Embryonic facial prominence (tissue), 1 donor: ENCODE results near the gene RNF10.
"Not testable (repeated sequence)": the region's sequence is repeated elsewhere in the genome, so short reads cannot be mapped to it uniquely, and the experiment has no call there.

Experiments used
- DNase-seq: peaks from one replicate; pipeline ENCODE4 v3.0.0-alpha.2; 2016; ENCODE audit errors: extremely low spot score

The RNF10 gene

DNA sequence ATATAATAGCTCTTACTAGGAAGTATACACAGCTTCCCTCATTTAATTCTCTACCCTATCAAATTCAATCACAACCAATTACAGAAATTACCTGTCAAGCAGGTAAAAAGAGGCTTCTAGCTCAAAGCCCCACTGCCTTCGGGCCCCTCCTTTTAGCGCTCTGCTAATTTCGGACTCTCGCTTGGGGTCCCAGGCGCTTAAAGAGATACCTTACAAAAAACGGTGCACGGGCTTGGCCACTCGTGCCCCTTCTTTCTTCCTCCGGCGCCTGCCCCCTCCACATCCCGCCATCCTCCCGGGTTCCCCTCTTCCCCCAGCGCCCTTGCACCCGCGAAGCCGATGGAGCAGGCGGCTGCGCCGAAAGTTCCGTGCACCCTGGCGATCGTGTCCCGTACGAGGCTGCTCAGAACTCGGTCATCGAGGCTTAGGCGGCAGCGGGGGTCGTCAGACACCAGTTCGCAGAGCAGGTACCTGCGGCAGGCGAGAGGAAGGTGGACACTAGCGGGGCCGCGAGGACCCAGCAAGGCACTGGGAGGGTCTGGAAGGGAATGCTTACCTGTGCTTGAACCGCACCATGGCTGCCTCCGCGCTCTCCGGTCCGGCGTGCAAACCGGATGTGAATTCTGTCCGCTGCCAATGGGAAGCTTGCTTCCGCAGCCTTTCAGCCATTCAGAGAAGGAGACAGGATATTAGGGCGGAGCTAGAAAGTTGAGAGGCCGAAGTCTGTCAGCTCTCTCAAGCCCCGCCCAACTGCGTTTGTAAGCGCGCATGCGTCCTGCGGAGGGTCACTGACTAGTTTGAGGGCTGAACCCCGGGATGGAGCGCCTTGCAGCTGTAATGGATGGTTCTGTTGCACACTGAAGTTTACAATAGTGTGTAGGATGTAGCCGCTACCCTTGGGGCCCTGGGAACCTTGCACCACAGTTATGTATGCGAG lies 46.9 kb downstream of the RNF10 start, which contains the start of gene POP5:
Gene POP5 (minus strand): TSS at position 616 of the 937 bp plus-strand sequence. CDS start 40 bp downstream, at position 576.
- DNase-seq = peak; percentile 93

DNA sequence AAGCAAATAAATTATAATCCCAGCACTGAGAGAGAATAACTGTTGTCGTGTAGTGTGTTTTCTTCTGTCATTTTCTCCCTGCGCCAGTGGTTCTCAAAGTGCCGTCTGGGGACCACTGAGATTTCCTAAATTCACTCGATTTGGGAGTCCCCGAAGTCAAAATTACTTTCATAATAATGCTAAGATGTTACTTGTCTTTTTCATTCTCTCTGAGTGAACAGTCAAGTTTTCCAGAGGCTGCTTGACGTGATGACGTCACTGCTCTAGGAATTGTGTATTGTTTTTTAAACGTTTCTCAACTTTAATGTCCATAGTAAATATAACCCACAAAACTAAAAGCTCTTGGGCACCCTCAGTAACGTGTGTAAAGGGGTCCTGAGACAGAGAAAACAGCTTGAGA lies 47.8 kb downstream of the RNF10 start:
- no peak for DNase-seq

DNA sequence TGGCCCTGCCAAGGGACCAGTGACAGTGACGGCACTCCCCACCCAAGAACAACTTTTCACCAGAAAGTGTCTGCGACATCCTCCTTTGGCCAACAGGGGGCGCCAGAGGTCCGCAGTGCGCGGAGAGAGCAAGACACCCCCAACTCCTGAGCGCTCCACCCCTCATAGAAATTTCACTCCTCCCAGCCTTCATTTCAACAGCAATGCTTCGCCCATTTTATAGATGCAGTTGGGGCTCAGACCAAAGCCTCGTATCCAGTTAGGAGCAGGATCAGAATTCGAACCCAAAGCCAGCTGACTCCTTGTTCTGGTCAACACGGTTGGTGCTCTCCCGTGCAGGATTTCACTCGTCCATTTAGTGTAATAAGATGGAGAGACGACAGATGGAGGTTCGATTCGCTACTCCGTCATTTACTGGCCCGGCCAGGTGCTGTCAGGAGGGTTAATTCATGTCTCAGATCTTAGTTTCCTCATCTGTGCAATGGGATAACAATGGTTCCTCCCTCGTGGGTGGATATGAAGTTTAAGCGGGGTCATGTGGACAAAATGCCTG lies 49.4 kb downstream of the RNF10 start:
- peak; percentile 43 for DNase-seq

DNA sequence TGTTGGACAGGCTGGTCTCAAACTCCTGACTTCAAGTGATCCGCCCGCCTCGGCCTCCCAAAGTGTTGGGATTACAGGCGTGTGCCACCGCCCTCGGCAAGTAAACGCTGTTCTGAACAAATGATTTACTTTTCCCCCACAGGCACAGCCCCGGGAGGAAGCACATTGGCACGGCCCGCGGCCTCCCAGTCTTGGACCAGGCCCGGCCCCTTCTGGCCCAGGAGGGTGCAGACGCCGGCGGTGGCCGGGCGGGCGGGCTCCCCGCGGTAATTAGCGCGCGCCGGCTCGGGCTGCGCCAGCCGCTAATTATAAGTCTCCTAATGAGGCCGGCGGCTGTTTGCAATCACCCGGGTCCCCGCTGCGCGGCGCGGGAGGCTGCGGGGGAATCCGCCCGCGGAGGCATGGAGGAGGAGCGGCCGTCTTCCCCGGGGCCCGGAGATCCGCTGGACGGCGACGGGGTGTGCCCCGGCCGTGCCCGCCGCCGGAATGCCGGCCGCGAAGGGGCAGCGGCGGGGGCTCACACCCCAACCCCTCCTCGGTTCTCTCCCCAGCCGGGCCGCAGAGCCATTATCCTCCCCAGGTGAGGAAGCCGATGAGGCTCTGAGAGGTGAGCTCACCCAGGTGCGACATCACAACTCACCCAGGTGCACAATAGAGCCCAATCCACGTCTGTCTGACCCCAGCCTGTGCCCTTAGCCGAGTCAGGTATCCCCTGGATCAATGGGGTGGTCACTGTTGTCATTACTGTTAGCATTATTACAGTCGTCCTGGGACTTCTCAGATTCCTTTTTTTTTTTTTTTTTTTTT lies 50.4 kb downstream of the RNF10 start:
- no peak for DNase-seq

DNA sequence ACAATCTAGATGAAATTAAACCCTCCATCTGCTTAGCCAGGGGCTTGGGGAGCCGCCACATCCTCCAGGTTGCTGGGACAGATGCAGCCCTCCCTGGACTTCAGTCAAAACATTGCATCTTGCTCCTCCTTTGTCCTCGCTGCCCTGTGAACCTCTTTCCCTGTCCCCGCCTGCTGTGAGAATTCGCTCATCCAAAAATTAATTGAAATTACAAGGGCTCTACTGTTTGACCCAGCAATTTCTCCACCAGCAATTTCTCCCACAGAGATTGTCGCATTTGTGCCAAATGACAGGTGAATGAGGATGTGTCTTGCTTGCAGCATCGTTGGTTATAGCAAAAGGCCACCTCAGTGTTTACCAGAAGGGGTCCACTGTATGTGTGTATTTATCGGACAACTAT lies 52.0 kb downstream of the RNF10 start:
- no peak for DNase-seq

DNA sequence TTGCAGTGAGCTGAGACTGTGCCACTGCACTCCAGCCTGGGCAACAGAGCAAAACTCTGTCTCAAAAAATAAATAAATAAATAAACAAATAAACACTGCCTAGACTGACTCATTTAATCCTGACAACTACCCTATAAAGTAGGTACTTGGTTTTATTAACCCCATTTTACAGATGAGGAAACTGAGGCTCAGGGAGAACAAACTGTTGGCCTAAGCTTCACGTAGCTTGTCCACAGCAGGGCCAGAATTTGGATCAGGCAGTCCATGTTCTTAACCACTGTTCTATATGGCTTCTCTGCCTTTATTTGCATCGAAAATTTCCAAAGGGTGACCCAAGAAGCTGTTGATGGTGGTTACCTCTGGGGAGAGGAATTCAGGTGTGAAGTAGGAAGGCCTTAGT lies 52.7 kb downstream of the RNF10 start:
- no peak for DNase-seq

DNA sequence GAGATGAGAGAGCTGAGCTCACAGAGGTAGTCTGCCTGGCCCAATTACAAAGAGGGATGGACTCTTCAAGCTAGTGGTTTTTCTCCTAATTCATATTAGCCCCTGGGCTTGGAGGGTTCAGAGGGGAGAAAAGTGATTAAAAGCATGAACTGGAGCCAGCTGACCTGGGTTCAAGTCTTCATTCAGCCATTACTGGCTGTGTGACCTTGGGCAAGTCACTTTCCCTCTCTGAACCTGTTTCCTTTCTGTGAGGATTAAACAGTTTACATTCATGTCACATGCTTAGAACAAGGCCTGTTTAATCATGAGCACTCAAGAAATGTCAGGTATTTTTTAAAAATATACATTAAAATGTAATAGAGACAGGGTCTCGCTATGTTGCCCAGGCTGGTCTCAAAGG lies 54.2 kb downstream of the RNF10 start:
- DNase-seq = no peak

DNA sequence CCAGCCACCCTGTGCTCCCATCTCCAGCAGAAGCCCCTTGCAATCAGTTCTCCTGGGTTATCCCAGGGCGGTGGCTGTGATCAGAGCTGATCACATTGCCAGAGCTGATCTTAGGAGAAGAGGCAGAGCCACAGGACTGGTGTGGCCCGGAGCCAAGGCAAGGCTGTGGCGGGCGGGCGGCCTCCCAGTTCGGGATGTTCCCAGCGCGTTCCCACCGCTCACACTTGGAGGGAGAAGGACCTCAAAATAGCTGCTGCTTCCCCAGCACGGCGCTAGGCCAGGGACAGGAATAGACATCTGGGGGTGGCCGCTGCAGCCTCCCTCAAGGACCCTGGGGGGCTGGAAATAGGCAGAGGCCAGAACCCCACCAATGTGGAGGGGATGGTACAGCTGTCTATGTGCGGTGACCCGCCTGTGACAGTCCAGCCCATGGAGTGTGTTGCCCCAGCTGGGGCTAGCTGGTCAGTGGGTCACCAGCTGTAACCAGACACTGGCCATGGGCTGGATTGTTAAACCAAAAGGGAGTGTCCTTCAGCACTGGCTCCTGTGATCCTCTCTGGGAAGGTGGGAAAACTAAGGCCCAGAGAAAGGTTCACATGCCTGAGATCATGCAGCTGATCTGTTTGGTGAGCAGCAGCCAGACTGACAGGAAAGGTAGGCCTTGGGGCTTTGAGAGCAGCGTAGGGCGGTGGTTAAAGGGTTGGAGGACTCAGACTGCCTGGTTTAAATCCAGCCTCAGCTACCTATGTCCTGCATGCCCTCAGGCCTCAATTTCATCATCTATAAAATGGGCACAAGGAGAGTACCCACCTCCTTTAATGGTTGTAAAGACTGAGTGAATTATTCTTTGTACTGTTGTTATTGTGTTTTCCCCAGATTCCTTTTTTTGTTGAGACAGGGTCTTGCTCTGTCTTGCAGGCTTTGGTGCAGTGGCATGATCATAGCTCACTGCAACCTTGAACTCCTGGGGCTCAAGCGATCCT lies 55.1 kb downstream of the RNF10 start:
- DNase-seq = no peak

DNA sequence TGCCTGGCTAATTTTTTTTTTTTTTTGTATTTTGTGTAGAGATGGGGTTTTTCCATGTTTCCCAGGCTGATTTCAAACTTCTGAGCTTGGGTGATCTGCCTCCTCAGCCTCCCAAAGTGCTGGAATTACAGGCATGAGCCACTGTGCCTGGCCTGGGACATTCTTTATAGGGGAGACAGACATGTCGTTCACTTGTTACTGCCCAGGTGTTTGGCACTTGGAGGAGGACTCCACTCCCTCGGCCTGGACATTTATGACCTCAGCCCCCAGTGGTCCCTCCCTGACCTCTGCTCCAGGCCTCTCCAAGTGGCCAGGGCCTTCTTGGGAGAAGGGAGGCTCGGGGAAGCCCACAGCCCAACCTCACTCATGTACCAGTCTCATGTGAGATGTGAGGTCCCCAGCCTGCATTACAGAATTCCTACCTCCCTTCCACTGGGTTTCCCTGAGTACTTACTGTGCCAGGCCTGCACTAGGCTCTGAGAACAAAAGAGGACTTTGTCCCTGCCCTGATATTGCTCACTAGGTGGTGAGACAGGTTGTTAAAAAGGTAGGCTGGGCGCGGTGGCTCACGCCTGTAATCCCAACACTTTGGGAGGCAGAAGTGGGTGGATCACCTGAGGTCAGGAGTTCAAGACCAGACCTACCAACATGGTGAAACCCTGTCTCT lies 56.7 kb downstream of the RNF10 start:
- no peak for DNase-seq

DNA sequence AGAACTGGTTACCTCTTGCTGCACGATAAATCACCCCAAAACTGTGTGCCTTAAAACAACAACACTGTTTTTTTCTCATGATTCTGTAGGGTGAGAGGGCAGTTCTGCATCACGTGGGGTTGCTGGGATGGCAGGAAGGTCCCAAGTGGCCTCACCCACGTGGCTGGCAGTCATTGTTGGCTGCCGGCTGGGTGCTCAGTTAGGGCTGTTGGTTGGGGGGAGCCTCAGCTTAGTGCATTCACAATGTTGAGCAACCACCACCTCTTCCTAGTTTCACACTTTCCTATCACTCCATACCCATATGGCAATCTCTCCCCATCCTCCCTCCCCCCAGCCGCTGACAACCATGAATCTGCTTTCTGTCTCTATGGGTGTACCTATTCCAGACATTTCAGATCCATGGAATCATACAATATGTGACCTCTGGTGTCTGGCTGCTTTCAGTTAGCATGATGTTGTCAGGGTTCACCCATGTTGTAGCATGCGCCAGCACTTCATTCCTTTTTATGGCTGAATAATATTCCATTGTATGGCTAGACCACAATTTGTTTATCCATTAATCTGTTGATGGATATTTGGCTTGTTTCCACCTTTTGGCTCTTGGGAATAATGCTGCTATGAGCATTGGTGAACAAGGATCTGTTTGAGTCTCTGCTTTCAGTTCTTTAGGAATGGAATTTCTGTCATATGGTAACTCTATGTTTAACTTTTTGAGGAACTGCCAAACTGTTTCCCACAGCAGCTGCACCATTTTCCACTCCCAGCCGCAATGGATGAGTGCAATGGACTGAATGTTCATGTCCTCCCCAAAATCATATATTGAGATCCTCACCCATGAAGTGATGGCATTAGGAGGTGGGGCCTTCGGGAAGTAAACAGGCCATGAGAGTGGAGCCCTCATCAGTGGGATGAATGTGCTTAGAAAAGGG lies 58.2 kb downstream of the RNF10 start:
- no peak for DNase-seq

DNA sequence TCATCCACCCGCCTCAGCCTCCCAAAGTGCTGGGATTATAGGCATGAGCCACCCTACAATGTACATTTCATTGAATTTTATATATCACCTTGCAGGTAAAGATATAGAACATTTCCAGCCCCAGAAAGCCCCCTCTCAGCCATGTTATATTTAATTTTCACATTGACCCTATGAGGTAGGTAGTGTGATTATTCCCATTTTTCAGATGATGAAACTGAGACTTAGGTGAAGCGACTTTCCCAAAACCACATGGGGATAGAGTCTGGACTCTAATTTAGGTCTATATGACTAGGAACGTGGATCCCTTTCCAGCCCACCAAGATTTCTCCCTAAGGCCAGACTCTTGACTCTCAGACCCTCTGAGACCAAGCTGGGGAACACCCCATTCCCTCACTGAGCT lies 62.7 kb downstream of the RNF10 start:
- DNase-seq = no peak

DNA sequence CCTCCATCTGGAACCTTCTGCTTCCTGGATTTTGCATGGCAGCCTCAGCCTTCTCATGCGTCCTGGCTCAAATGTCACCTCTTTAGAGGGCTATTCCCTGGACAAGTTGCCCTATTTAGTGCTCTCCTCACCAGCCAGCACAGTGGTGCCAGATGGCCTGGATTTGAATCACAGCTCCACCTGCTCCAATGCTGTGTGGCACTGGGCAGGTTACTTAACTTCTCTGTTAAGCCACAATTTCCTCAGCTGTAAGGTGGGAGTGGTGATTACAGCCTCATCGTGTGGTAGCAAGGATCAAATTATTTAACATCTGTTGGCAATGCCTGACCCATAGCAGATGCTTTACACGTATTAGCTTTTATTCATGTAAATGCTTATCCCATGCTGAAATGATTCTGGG lies 63.7 kb downstream of the RNF10 start:
- DNase-seq = no peak

DNA sequence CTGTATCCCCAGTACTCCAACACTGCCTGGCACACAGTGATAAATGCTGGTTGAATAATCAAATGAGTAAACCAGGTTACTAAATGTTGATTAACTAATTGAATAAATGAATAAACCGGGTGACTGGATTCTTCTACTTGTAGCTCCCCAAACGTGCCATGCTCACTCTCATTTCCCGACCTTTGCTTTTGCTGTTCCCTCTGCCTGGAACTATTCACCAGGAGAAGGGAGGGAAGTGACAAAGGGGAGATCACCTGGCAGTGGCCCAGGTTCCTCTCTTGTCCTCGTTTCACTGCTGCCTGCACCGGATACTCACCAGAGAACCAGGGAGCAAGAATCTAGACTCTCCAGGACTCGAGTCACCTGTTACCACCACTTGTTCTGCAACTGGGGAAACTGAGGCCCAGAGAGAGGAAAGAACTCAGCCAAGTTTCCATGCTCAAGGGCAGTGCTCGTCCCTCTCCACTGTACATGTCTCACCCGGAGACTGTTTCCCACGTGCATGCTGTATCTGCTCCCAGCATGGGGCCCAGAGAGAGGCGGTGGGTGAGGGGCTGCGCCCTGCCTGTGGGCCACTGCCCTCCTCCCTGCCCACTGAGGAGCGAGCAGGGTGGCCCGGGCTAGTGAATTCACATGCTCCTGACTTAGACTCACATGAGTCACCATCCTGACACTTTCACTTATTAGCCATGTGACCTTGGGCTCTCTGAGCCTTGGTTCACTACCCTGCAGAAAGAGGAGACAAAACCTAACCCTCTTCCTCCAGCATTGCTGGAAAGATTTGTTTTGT lies 64.7 kb downstream of the RNF10 start:
- DNase-seq = no peak

DNA sequence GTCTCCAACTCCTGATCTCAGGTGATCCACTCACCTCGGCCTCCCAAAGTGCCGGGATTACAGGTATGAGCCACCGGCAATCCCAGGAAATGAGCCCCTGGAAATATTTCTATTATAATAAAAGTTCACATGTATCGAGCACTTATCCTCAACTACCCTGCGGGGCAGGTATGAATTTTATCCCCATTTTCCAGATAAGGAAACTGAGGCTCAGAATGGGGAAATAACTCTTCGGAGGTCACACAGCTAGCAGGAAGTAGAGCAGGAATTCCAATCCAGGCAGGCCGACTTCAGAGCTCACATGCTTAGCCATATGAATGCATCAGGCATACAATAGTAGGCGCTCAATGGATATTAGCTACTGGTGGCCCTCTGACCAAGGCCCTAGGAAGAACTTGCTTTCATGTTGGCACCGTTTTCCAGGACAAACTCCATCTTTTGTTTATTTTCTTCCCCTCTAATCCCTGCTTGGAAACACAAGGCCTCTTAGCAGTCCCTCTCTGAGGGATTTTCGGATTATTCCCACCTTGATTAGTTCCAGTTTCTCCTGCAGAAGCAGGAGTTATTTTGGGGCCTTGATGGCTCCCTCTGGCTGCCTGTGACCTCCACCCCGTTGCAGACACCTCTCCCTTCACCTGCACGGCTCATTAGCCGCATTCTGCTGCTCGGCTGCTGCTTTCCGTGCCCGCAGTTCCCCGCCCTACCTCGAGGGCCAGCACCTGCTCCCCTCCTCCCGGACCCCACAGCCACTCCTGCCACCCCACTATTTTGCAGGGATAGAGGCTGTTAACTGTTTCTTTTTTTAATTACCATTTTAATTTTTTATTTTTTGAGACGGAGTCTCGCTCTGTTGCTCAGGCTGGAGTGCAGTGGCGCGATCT lies 65.8 kb downstream of the RNF10 start:
- no peak for DNase-seq

DNA sequence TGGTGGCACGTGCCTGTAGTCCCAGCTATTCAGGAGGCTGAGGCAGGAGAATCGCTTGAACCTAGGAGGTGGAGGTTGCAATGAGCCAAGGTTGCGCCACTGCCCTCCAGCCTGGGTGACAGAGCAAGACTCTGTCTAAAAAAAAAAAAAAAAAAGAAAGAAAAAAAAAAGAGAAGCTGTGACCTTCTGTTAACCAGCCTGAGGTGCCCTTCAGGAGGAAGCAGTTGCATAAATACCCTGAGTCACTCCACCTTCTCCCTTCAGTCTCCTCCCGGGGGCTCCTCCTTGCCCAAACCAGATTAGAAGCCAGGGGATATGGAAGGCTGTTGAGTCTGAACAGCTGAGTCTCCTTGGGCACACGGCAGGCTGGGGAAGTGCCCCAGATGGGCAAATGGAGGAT lies 68.3 kb downstream of the RNF10 start:
- DNase-seq = not testable (repeated sequence)

DNA sequence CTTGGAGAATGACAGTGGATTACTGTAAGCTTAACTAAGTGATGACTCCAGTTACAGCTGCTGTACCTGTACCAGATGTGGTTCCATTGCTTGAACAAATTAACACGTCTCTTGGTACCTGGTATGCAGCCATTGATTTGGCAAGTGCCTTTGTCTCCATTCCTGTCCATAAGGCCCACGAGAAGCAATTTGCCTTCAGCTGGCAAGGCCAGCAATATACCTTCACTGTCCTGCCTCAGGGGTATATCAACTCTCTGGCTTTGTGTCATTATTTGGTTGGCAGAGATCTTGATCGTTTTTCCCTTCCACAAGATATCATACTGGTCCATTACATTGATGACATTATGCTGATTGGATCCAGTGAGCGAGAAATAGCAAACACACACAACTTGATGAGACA lies 76.4 kb downstream of the RNF10 start:
- no peak for DNase-seq

DNA sequence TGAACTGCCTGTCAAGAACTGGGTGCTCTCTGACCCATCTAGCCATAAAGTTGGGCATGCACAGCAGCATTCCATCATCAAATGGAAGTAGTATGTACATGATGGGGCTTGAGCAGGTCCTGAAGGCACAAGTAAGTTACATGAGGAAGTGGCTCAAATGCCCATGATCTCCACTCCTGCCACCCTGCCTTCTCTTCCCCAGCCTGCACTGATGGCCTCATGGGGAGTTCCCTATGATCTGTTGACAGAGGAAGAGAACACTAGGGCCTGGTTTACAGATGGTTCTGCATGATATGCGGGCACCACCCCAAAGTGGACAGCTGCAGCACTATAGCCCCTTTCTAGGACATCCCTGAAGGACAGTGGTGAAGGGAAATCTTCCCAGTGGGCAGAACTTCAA lies 77.4 kb downstream of the RNF10 start:
- DNase-seq = not testable (repeated sequence)

DNA sequence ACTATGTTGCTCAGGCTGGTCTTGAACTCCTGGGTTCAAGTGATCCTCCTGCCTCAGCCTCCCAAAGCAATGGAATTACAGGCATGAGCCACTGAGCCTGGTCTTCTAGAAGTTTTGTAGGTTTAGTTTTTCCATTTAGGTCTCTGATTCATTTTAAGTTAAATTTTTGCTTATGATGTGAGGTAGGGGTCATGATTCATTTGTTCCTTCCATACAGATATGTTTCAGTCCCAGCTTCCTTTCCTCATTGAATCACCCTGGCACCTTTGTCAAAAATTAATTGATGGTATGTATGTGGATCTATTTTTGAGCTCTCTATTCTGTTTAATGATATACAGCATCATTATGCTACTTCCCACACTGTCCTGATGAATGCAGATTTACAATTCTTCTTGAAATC lies 80.7 kb downstream of the RNF10 start:
- no peak for DNase-seq
